ENCODE data around the gene IL10RA.
"Not testable (repeated sequence)": the region's sequence is repeated elsewhere in the genome, so short reads cannot be mapped to it uniquely, and the experiment has no call there.

Gene IL10RA

GRCh38 chr11:117962826-117963225 lies 23.4 kb upstream of the IL10RA start:
- DNase-seq (ENCODE audit: low spot score), result no peak

DNA sequence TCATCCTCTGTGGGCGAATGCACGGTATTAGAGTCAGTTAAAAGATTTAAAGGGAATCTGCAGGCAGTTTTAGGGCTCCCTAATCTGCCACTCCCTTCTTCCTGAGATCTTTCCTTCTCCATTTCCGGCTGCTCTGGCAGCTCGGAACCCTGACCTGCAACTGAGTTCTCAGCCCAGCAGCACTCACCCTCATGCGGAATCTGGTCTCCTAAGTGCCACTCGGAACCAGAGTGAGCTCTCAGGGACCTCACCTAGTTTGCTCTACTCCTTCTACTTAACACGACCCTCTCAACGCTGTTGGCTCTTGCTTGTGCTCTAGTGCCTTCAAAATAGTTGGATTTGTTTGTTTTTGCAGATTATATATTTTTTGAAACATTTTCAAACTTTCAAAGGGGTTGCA lies 19.3 kb upstream of the IL10RA start:
- no peak for DNase-seq (ENCODE audit: low spot score)

GRCh38 chr11:117969160-117969991 lies 16.8 kb upstream of the IL10RA start:
- no peak for DNase-seq (ENCODE audit: low spot score)

DNA sequence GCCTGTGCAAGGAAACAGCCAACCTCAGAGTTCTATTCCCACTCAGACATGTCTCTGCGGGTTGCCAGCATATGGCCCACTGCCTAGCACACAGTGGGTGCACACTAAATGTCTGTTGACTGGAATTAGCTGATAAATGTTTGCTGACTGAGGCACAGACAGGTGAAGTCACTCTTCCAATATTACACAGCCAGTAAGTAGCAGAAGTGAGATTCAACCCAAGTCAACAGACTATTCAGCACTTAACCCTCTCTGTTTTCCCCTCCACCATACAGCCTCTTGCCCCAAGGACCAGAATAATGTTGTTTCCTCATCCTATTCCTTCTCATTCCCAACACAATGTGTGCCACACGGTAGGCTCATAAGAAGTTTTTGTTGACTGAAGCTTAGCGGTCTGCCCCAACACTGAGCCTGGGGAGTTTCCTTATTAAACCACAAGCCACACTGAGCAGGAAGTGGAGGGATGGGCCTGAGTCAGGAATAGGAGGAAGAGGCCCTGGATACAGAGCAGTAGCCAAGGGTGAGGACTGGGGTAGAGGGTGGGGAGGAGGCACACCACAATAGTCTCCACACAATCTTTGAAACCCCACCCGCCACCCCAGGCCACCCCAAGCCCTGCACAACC lies 15.7 kb upstream of the IL10RA start:
- peak; percentile 59 for DNase-seq (ENCODE audit: low spot score)

DNA sequence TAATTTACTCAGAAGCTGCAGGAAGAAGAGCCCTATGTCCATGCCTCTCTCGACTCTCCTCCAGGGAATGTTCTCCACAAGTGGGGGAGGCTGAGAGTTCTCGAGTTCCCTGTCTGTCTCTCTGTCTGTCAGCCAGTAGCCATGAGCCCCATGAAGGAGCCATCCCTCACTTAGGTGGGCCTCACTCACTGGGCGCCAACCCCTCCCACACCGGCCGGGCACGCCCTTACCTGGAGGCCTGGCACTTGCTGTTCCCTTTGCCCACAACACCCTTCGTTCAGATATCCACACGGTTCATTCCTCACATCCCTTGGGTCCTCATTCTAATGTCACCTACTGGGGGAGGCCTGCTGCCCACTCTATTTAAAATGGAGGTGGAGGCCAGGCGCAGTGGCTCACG lies 14.2 kb upstream of the IL10RA start:
- no peak for DNase-seq (ENCODE audit: low spot score)

DNA sequence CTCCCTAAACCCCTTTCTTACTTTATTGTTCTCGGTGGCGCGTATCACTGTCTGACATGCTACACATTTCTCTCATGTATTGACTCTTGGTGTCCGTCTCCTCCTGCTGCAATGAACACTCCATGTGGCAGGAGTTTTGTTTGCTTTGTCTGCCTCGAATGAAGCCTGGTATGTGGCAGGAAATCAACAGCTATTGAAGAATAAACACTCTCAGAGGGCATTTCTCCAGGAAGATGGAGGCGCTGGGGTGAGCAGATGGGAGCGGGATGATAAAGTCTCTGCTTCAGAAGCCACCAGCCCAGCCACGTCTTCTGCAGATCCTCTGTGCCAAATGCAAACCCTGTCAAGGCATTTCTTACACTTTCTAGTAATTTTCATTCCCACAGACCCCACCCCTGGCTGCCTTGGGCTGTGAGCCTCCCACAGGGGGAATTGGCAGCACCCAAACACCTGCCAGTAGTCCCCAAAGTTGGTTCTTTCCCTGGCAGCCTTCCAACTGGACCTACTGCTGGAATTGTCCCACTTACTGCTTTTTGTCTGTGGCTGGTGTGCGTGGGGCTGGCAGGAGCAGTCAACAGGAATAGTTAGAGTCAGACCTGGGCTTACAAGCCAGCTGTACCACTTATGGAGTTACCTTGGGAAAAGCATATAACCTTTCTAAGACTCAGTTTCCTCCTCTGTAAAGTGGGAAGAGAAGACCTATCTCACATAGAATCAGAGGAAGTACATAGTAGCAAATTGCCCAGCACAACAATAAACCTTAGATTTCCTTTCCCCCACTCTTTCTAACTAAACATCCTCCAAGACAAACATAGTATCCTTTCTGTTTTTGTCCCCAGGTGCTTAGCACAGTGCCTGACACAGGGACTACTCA lies 13.3 kb upstream of the IL10RA start:
- no peak for DNase-seq (ENCODE audit: low spot score)

- DNase-seq (ENCODE audit: low spot score), result no peak
Measured at GRCh38 chr11:117973503-117973860, 12.7 kb upstream of the IL10RA start.

- no peak for DNase-seq (ENCODE audit: low spot score)
Measured at GRCh38 chr11:117976445-117976844, 9.7 kb upstream of the IL10RA start.

DNA sequence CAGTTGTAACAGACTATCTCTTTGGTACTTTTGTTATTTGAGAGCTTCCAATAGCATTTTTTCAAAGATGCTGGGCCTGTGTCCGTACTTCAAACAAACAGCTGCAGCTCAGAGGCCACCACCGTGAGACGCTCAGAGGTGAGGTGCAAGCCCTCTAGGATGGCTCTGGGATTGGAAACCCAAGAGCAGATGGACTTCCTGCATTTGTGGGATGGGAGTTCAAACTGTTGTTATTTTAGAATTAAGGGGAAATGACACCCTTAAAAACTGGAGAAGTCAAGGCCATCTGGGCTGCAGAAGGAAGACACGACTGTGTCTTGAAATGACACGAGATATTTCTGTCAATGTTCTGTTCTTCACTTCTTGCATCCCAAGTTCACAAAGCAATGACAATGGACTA lies 9.2 kb upstream of the IL10RA start:
- DNase-seq (ENCODE audit: low spot score), result no peak

GRCh38 chr11:117977612-117978264 lies 8.5 kb upstream of the IL10RA start:
- DNase-seq (ENCODE audit: low spot score), result not testable (repeated sequence)

GRCh38 chr11:117978291-117978910 lies 7.8 kb upstream of the IL10RA start:
- not testable (repeated sequence) for DNase-seq (ENCODE audit: low spot score)

- no peak for DNase-seq (ENCODE audit: low spot score)
Measured at GRCh38 chr11:117978991-117979390, 7.2 kb upstream of the IL10RA start.

GRCh38 chr11:117979481-117980211 lies 6.5 kb upstream of the IL10RA start:
- DNase-seq (ENCODE audit: low spot score), result peak; percentile 47

DNA sequence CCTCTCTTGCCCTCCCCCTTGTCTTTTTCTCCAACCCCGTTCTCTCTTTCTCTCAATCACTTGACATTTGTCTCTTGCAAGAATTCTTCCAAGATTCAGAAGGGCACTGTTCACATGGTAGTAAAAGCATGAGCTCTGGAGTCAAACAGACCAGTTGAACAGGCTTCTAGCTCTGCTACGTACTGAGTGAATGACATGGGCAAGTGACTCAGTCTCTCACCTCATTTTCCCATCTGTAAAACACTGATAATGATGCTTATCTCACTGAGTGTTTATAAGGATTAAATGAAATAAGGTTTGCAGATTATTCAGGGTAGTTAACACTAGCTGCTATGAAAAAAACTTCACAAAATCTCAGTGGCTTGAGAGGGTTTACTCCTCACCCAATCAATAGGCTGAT lies 5.9 kb upstream of the IL10RA start:
- DNase-seq (ENCODE audit: low spot score), result no peak

GRCh38 chr11:117980720-117981119 lies 5.5 kb upstream of the IL10RA start:
- no peak for DNase-seq (ENCODE audit: low spot score)

GRCh38 chr11:117983163-117983475 lies 3.1 kb upstream of the IL10RA start:
- DNase-seq (ENCODE audit: low spot score), result no peak

DNA sequence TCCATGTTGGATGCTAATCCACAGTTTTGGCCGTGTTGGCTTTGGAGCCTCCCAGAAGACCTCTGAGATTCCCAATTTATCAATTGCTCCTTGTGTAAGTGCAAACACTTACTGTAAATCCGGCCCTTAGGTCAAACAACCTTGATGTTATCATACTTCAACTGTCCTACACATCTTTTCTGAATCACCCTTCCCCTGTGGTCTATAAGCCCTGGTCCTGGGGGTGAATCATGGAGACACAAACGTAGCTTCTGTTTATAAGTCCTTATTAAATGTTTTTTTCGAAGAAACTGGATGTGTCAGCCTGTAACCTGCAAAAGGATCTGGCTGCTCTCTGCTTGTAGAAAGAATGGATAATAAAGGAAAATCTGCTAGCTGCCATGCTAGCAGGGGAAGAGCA lies 1.7 kb upstream of the IL10RA start:
- no peak for DNase-seq (ENCODE audit: low spot score)

DNA sequence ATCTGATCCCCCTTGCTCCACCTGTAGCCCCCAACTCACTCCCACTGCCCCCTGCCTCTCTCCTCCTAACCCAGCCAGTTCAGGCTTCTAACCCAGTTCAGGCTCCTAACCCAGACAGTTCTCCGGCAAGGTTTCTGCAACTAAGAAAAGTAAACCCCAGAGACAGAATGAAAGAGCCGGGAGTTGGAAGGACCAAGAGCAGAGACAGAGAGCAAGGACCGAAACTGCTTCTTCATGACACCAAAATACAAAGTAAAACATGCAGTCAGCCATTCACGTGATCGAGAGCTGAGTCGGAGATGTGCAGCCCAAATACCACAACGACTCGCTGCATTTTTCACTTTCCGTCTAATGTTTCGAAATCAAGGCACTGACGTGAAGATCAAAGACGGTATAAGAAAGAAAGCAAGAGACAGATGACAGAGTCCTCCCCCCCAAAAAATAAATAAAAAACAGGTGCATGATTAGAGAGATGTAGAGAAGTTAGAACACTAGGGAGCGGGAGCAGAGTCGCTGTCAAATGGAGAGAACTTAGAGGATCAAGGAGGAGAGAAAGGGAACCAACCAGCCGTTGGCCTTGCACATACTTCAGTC lies 884 bp downstream of the IL10RA start:
- peak; percentile 93 for DNase-seq (ENCODE audit: low spot score)

GRCh38 chr11:117989351-117990102 lies 3.3 kb downstream of the IL10RA start:
- DNase-seq (ENCODE audit: low spot score), result no peak

DNA sequence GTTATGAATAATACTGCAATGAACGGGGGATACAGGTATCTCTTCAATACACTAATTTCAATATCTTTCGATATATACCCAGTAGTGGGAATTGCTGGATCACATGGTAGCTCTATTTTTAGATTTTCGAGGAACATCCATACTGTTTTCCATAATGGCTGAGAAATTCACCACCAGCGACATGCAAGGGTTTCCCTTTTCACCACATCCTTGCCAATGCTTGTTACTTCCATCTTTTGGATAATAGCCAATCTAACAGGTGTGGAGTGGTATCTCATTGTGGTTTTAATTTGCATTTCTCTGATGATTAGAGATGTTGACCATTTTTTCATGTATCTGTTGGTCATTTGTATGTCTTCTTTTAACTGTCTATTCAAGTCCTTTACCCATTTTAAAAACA lies 5.9 kb downstream of the IL10RA start:
- no peak for DNase-seq (ENCODE audit: low spot score)

Measured in activated CD4-positive, alpha-beta T cell treated with anti-CD3 and anti-CD28 coated beads, Interleukin-2, Interleukin-4, amounts not matched to agents 100 ng/mL and 50 ng/mL, durations not matched to agents 16 hours and 8 hours (primary cell).